ENCODE measurements around the gene EXT2.

The EXT2 gene

GRCh38 chr11:44174842-44175241 lies 79.4 kb downstream of the EXT2 start:
- H3K4me3 ChIP-seq (ENCODE audit: low read depth in 1 of 5, low read length in 5 of 5): no peak overlapping the region
- H3K27me3 ChIP-seq (ENCODE audit: control insufficient read depth in 5 of 5, insufficient read depth in 4 of 5, low read length in 5 of 5): no peaks in the 10 kb centered on the region
- H3K4me1 ChIP-seq (ENCODE audit: control insufficient read depth in 5 of 5, insufficient read depth in 5 of 5, low read length in 5 of 5): peaks cover 0 to 21% (median 14%) of the 10 kb centered on the region in 5 donors
- H3K27ac ChIP-seq (ENCODE audit: low read depth, low read length): no peak overlapping the region
- no peaks in the 10 kb centered on the region for H3K9me3 ChIP-seq (ENCODE audit: control insufficient read depth in 5 of 5, low read length in 5 of 5)
- H3K9ac ChIP-seq (ENCODE audit: low read length in 5 of 5): no peak overlapping the region
- H3K36me3 ChIP-seq (ENCODE audit: control insufficient read depth in 5 of 5, insufficient read depth in 5 of 5, low read length in 5 of 5): peaks cover 4 to 15% (median 11%) of the 10 kb centered on the region in 5 donors

GRCh38 chr11:44176546-44177213 lies 81.2 kb downstream of the EXT2 start:
- Histone ChIP-seq H3K27me3 (ENCODE audit: control insufficient read depth in 5 of 5, insufficient read depth in 4 of 5, low read length in 5 of 5) (no peaks in the 10 kb centered on the region), H3K27ac (ENCODE audit: low read depth, low read length) (no peak overlapping the region), H3K4me3 (ENCODE audit: low read depth in 1 of 5, low read length in 5 of 5) (no peak overlapping the region), H3K9ac (ENCODE audit: low read length in 5 of 5) (no peak overlapping the region), H3K9me3 (ENCODE audit: control insufficient read depth in 5 of 5, low read length in 5 of 5) (no peaks in the 10 kb centered on the region), H3K36me3 (ENCODE audit: control insufficient read depth in 5 of 5, insufficient read depth in 5 of 5, low read length in 5 of 5) (peaks cover 4 to 12% (median 10%) of the 10 kb centered on the region in 5 donors), H3K4me1 (ENCODE audit: control insufficient read depth in 5 of 5, insufficient read depth in 5 of 5, low read length in 5 of 5) (peaks cover 0 to 27% (median 14%) of the 10 kb centered on the region in 5 donors)

- no peak overlapping the region for H3K27ac ChIP-seq (ENCODE audit: low read depth, low read length)
- peaks cover 0 to 39% (median 19%) of the 10 kb centered on the region in 5 donors for H3K4me1 ChIP-seq (ENCODE audit: control insufficient read depth in 5 of 5, insufficient read depth in 5 of 5, low read length in 5 of 5)
- no peak overlapping the region for H3K4me3 ChIP-seq (ENCODE audit: low read depth in 1 of 5, low read length in 5 of 5)
- no peaks in the 10 kb centered on the region for H3K9me3 ChIP-seq (ENCODE audit: control insufficient read depth in 5 of 5, low read length in 5 of 5)
- H3K9ac ChIP-seq (ENCODE audit: low read length in 5 of 5): no peak overlapping the region
- no peaks in the 10 kb centered on the region for H3K27me3 ChIP-seq (ENCODE audit: control insufficient read depth in 5 of 5, insufficient read depth in 4 of 5, low read length in 5 of 5)
- H3K36me3 ChIP-seq (ENCODE audit: control insufficient read depth in 5 of 5, insufficient read depth in 5 of 5, low read length in 5 of 5): peaks cover 0 to 6% (median 2%) of the 10 kb centered on the region in 5 donors
These were observed 82.4 kb downstream of the EXT2 start for GRCh38 chr11:44177905-44178304.

GRCh38 chr11:44178381-44178780 lies 82.9 kb downstream of the EXT2 start:
- Histone ChIP-seq H3K36me3 (ENCODE audit: control insufficient read depth in 5 of 5, insufficient read depth in 5 of 5, low read length in 5 of 5) (peaks cover 0 to 3% (median 0%) of the 10 kb centered on the region in 5 donors), H3K4me3 (ENCODE audit: low read depth in 1 of 5, low read length in 5 of 5) (no peak overlapping the region), H3K4me1 (ENCODE audit: control insufficient read depth in 5 of 5, insufficient read depth in 5 of 5, low read length in 5 of 5) (peaks cover 0 to 43% (median 19%) of the 10 kb centered on the region in 5 donors), H3K9me3 (ENCODE audit: control insufficient read depth in 5 of 5, low read length in 5 of 5) (no peaks in the 10 kb centered on the region), H3K27me3 (ENCODE audit: control insufficient read depth in 5 of 5, insufficient read depth in 4 of 5, low read length in 5 of 5) (no peaks in the 10 kb centered on the region), H3K9ac (ENCODE audit: low read length in 5 of 5) (no peak overlapping the region), H3K27ac (ENCODE audit: low read depth, low read length) (no peak overlapping the region)

GRCh38 chr11:44179173-44179572 lies 83.7 kb downstream of the EXT2 start:
- H3K4me1 ChIP-seq (ENCODE audit: control insufficient read depth in 5 of 5, insufficient read depth in 5 of 5, low read length in 5 of 5): peaks cover 0 to 45% (median 19%) of the 10 kb centered on the region in 5 donors
- H3K27ac ChIP-seq (ENCODE audit: low read depth, low read length): no peak overlapping the region
- no peaks in the 10 kb centered on the region for H3K9me3 ChIP-seq (ENCODE audit: control insufficient read depth in 5 of 5, low read length in 5 of 5)
- peaks cover 0 to 3% (median 0%) of the 10 kb centered on the region in 5 donors for H3K36me3 ChIP-seq (ENCODE audit: control insufficient read depth in 5 of 5, insufficient read depth in 5 of 5, low read length in 5 of 5)
- H3K4me3 ChIP-seq (ENCODE audit: low read depth in 1 of 5, low read length in 5 of 5): no peak overlapping the region
- no peak overlapping the region for H3K9ac ChIP-seq (ENCODE audit: low read length in 5 of 5)
- H3K27me3 ChIP-seq (ENCODE audit: control insufficient read depth in 5 of 5, insufficient read depth in 4 of 5, low read length in 5 of 5): no peaks in the 10 kb centered on the region

- Histone ChIP-seq H3K27me3 (ENCODE audit: control insufficient read depth in 5 of 5, insufficient read depth in 4 of 5, low read length in 5 of 5) (no peaks in the 10 kb centered on the region), H3K9me3 (ENCODE audit: control insufficient read depth in 5 of 5, low read length in 5 of 5) (no peaks in the 10 kb centered on the region), H3K36me3 (ENCODE audit: control insufficient read depth in 5 of 5, insufficient read depth in 5 of 5, low read length in 5 of 5) (no peaks in the 10 kb centered on the region), H3K4me3 (ENCODE audit: low read depth in 1 of 5, low read length in 5 of 5) (no peak overlapping the region), H3K9ac (ENCODE audit: low read length in 5 of 5) (no peak overlapping the region), H3K4me1 (ENCODE audit: control insufficient read depth in 5 of 5, insufficient read depth in 5 of 5, low read length in 5 of 5) (peaks cover 0 to 51% (median 23%) of the 10 kb centered on the region in 5 donors), H3K27ac (ENCODE audit: low read depth, low read length) (no peak overlapping the region)
These were observed 84.6 kb downstream of the EXT2 start for GRCh38 chr11:44180107-44180506.

GRCh38 chr11:44185522-44185921 lies 90.0 kb downstream of the EXT2 start:
- peaks cover 0 to 7% (median 3%) of the 10 kb centered on the region in 5 donors for H3K36me3 ChIP-seq (ENCODE audit: control insufficient read depth in 5 of 5, insufficient read depth in 5 of 5, low read length in 5 of 5)

GRCh38 chr11:44186321-44186930 lies 90.9 kb downstream of the EXT2 start:
- Histone ChIP-seq H3K27me3 (ENCODE audit: control insufficient read depth in 5 of 5, insufficient read depth in 4 of 5, low read length in 5 of 5) (no peaks in the 10 kb centered on the region), H3K27ac (ENCODE audit: low read depth, low read length) (no peak overlapping the region), H3K36me3 (ENCODE audit: control insufficient read depth in 5 of 5, insufficient read depth in 5 of 5, low read length in 5 of 5) (peaks cover 0 to 7% (median 3%) of the 10 kb centered on the region in 5 donors), H3K9me3 (ENCODE audit: control insufficient read depth in 5 of 5, low read length in 5 of 5) (peaks cover 12 to 23% (median 19%) of the 10 kb centered on the region in 5 donors), H3K4me1 (ENCODE audit: control insufficient read depth in 5 of 5, insufficient read depth in 5 of 5, low read length in 5 of 5) (peaks cover 0 to 41% (median 22%) of the 10 kb centered on the region in 5 donors), H3K4me3 (ENCODE audit: low read depth in 1 of 5, low read length in 5 of 5) (no peak overlapping the region), H3K9ac (ENCODE audit: low read length in 5 of 5) (no peak overlapping the region)

More at GRCh38 chr11:44185522-44185921, 90.0 kb downstream of the EXT2 start:
- peaks cover 0 to 36% (median 16%) of the 10 kb centered on the region in 5 donors for H3K4me1 ChIP-seq (ENCODE audit: control insufficient read depth in 5 of 5, insufficient read depth in 5 of 5, low read length in 5 of 5)
- no peak overlapping the region for H3K9ac ChIP-seq (ENCODE audit: low read length in 5 of 5)
- H3K27me3 ChIP-seq (ENCODE audit: control insufficient read depth in 5 of 5, insufficient read depth in 4 of 5, low read length in 5 of 5): no peaks in the 10 kb centered on the region
- H3K9me3 ChIP-seq (ENCODE audit: control insufficient read depth in 5 of 5, low read length in 5 of 5): peaks cover 12 to 23% (median 19%) of the 10 kb centered on the region in 5 donors
- no peak overlapping the region for H3K4me3 ChIP-seq (ENCODE audit: low read depth in 1 of 5, low read length in 5 of 5)
- no peak overlapping the region for H3K27ac ChIP-seq (ENCODE audit: low read depth, low read length)

- Histone ChIP-seq H3K4me1 (ENCODE audit: control insufficient read depth in 5 of 5, insufficient read depth in 5 of 5, low read length in 5 of 5) (peaks cover 0 to 26% (median 17%) of the 10 kb centered on the region in 5 donors), H3K36me3 (ENCODE audit: control insufficient read depth in 5 of 5, insufficient read depth in 5 of 5, low read length in 5 of 5) (peaks cover 0 to 9% (median 4%) of the 10 kb centered on the region in 5 donors), H3K9ac (ENCODE audit: low read length in 5 of 5) (no peak overlapping the region), H3K4me3 (ENCODE audit: low read depth in 1 of 5, low read length in 5 of 5) (peak overlapping the region in 2 of 5 donors; percentile 33 to 38), H3K27ac (ENCODE audit: low read depth, low read length) (no peak overlapping the region), H3K27me3 (ENCODE audit: control insufficient read depth in 5 of 5, insufficient read depth in 4 of 5, low read length in 5 of 5) (no peaks in the 10 kb centered on the region), H3K9me3 (ENCODE audit: control insufficient read depth in 5 of 5, low read length in 5 of 5) (peaks cover 12 to 23% (median 19%) of the 10 kb centered on the region in 5 donors)
These were observed 93.2 kb downstream of the EXT2 start for GRCh38 chr11:44188643-44189042.

Measured in subcutaneous abdominal adipose tissue (tissue), 5 donors.